Gastroesophageal sphincter (tissue), 2 donors: ENCODE results near the gene C5orf24.

Experiments used
- EP300 ChIP-seq: sonication (generic); formaldehyde crosslinking; IDR thresholded peaks from one replicate; pipeline ENCODE4 v1.6.1; 2017; ENCODE audit warnings: antibody characterized with exemption, mild to moderate bottlenecking
- POLR2A ChIP-seq, 2 donors: fragments of 450-650 bp; IDR thresholded peaks; one replicate each; pipeline ENCODE4 v1.6.1; 2017; ENCODE audit warnings: antibody characterized with exemption in 2 of 2, mild to moderate bottlenecking in 2 of 2, moderate library complexity in 1 of 2

GRCh38 chr5:134818776-134819175, 27.0 kb upstream of the C5orf24 start:
- no peak for TF ChIP-seq EP300
- TF ChIP-seq POLR2A (IDR thresholded peaks at IDR 0.05) = no peak
